NCI-H1105 (cell line): Measurements from ENCODE around the gene SPTBN4.
"Not testable (repeated sequence)": the region's sequence is repeated elsewhere in the genome, so short reads cannot be mapped to it uniquely, and the experiment has no call there.

Experiments used
- DNase-seq: peaks from one replicate; lab custom pipeline; 2025; lab: John Stamatoyannopoulos, UW

The SPTBN4 gene

DNA sequence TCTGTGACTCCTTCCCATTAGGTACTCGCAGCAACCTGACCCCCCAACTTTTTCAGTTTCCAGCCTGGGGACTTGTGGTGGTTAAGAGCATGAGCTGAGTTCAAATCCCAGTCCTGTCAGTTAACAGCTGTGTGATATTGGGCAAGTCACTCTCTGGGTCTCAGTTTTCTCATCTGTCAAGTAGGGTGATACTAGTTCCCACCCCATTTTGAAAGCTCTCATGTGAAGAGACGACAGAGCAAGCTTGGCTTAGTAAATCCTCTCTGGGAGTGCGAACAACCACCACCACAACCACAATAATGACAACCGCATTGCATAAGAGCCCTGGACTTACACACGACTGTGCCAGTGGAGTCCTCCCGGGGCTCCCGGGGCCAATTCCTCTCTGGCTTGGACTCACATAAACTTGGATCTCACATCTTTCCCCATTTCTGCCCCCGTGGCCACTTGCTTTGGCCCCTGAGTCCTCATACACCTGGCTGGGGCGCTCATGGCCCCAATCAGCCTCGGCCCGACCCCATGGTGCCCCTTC lies 1.7 kb upstream of the SPTBN4 start:
- no peak for DNase-seq

DNA sequence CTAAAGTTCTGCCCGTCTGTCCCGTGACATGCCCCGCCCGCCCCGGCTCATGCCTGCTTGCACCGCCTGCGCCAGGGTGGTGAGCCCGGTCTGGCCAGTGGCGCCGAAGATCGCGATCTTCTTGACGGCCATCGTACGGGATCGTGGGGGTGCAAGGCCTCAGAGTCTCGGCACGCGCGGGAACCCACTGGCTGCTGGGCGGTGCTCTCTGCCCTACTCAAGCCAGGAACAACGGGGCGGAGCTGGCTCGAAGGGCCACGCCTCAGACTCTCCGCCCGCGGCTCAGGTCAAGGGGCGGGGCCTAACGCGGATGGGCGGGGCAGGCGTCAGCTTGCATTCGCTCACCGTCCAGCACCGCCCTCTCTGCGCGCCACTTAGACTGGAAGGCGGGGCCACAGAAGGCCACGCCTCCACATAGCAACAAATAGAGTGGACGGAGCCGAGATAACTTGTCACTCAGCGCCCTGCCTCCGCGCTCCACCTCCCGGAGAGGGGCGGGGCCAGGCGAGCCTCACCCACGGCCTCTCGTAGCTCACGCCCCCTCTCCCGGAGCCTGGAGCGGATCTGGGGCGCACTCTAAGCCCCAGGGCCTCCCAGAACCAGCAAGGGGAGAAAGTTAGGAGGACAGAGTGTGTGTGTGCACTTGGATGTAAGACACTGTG lies 1.1 kb upstream of the SPTBN4 start, which contains the start of gene BLVRB:
Gene BLVRB (minus strand): TSS at position 189 of the 662 bp plus-strand sequence. CDS start 57 bp downstream, at position 132.
- peak; percentile 96 for DNase-seq

DNA sequence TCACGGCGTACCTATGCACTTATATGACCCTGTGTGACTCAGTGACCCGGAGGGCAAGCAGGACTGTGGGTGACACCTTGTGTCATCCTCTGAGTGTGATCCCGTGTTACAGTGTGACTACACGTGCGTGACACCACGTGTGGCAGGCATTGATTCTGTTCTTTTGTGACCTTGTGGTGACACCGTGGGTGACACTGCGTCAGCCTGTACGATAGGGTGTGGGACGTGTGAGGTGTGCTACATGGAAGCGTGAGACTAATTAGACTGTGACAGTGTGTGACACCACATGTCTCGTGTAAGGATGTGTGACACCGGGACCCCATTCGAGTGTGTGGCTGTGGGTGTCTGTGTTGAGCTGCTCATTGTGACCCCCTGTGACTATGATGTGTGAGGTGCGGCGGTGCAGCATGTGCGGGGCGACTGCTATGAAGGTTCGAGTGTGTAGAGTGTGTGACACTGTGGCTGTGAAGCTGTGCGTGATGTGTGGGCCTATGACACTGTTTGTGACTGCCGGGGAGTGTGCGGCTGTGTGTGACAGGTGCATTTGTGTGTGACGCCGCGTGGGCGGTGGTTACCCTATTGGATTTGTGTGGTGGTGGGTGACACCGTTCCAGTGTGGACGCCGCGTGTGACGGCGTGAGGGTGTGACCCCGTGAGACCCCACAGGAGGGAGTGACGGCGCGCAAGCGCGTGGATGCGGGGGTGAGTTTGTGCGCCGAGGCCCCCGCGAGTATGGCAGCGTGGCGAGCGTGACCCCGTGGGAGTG lies 399 bp upstream of the SPTBN4 start:
- DNase-seq, result no peak

DNA sequence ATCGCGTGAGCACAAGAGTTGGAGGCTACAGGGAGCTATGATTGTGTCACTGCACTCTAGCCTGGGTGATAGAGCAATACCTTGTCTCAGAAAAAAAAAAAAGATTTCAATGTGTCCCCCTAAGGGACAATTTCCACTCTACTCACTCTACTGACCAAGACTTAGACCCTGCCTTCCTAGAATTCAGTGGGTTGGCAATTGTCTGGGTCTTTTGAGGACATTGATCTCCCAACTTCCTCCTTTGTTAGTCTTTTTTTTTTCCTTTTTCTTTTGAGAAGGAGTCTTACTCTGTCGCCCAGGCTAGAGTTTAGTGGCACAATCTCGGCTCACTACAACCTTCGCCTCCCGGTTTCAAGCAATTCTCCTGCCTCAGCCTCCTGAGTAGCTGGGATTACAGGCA lies 2.2 kb downstream of the SPTBN4 start:
- no peak for DNase-seq

DNA sequence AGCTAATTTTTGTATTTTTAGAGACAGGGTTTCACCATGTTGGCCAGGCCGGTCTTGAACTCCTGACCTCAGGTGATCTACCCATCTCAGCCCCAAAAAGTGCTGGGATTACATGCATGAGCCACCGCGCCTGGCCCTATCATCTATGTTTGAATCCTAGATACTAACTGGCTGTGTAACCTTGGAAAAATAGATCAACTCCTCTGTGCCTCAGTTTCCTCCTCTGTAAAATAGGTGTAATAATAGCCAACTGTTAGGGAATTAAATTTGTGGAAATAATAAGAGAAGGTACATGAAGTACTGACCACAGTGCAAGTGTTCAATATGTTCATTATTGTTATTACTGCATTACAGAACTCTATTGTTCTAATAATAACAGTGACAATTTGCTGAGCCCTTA lies 4.3 kb downstream of the SPTBN4 start:
- no peak for DNase-seq

DNA sequence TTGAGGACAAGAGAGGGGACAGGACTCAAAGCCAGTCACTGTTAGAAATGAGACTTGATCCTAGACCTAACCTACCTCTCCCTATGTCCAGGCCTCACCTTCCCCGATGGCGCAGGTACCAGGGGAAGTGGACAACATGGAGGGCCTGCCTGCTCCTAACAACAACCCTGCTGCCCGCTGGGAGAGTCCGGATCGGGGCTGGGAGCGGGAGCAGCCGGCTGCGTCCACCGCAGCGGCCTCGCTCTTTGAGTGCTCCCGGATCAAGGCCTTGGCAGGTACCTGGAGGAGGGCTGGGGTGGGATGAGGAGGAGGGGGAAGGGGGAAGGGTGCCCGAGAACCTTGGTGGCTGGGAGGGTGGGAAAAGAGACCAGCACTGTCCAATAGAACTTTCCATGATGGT lies 5.7 kb downstream of the SPTBN4 start:
- DNase-seq, result no peak

DNA sequence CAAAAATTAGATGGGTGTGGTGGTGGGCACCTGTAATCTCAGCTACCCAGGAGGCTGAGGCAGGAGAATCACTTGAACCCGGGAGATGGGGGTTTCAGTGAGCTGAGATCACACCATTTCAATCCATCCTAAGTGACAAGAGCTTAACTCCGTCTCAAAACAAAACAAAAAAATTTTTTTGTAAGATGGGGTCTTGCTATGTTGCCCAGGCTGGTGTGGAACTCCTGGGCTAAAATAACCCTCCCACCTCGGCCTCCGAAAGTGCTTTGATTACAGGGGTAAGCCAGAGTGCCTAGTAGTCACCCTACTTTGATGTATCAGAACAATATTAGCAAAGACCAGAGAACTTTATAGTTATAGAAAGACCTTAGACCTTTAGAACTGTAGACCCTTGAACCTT lies 7.9 kb downstream of the SPTBN4 start:
- no peak for DNase-seq

DNA sequence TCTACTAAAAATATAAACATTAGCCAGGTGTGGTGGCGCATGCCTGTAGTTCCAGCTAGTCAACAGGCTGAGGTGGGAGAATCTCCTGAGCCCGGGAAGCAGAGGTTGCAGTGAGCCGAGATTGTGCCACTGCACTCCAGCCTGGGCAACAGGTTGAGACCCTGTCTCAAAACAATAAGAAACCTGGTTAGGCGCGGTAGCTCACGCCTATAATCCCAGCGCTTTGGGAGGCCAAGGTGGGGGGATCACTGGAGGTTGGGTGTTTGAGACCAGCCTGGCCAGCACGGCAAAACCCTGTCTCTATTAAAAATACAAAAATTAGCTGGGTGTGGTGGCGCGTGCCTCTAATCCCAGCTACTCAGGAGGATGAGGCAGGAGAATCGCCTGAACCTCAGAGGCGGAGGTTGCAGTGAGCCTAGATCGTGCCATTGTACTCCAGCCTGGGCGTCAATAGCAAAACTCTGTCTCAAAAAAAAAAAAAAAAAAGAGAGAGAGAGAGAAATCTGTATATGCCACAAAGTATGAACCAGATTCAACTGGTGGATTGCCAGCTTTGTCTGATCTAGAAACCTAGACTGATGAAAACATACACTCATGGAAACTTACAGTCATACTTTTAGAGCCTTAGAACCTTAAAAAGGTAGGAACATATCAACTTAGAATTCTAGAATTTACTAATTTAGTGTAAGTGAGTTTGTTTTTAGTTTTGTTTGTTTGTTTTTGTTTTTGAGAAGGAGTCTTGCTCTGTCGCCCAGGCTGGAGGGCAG lies 9.3 kb downstream of the SPTBN4 start:
- not testable (repeated sequence) for DNase-seq

DNA sequence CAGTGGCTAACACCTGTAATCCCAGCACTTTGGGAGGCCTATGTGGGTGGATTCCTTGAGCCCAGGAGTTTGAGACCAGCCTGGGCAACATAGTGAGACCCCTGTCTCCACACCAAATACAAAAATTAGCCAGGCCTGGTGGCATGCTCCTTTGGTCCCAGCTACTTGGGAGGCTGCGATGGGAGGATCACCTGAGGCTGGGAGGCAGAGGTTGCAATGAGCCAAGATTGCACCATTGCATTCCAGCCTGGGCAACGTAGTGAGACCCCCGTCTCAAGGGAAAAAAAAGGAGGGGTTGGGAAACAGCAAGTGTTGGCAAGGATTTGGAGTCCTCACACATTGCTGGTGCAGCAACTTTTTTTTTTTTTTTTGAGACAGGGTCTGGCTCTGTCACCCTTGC lies 19.2 kb downstream of the SPTBN4 start:
- DNase-seq, result no peak

DNA sequence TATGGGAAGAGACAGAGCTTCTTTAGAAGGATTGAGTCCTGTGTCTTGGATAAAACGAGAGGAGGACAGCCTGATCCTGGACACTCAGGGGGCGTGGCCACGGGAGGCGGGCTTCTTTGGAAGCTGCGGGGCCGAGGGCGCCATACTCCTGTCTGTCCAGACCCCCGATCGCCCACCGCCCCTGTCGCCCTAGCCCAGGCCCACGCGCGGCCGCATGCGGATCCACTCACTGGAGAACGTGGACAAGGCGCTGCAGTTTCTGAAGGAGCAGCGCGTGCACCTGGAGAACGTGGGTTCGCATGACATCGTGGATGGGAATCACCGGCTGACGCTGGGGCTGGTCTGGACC lies 23.1 kb downstream of the SPTBN4 start:
- no peak for DNase-seq

DNA sequence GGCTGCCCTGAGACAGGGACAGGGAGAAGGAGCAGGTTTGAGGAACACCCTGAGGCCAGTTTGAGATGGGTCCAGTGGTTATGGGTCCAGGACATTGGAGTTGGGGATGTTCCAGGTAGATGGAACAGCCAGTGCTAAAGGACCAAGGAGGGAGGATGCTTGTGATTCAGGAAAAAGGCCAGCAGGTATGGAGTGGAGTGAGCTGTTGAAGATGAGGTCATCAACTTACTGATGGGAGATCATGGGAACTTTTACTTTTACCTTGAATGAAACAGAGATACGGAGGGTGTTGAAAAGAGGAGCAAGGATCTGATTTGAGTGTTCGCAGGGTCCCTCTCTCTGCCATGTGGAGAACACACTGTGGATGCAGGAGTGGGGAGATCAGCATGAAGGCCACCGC lies 25.5 kb downstream of the SPTBN4 start:
- no peak for DNase-seq

DNA sequence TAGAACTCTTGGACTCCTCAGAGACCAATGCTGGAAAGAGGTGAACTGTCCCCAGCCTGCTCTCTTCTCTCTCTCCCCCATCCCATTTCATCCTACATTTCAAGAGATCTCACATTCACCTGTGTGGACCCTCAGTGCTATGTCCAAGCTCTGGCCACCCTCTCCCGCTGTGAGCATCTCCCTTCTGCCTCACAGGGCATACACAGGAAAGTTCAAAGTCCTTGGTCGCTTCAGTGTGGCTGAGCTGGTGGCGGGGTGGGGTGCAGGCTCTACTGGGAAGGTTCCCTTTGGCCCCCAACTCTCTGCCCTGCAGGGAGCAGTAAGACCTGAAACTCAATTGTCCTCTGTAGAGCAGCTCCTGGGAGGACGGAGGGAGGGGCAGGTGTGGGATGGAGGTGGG lies 27.0 kb downstream of the SPTBN4 start:
- DNase-seq, result no peak

DNA sequence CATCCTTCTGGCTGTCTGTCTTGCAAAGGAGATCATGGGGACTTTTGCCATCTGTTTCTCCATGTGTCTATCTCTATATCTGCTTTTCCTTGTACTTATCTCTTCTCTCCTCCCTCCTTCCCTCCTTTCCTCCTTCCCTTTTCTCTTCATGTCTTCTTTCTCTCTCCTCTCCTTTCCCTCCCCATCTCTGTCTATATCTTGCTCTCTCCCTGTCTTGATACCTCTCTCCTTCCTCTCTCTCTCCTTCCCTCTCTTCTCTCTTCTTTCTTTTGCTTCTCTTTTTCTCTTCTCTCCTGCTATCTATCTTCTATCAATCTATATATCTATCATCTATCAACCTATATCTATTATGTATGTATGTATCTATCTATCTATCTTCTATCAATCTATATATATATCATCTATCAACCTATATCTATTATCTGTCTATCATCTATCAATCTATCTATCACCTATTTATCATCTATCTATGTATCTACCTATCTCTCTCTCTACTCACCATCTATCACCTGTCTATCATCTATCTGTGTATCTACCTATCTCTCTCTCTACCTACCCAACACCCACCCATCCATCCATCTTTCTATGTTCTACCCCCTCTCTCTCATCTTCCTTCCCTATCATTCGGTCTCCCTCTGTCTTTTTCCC lies 27.5 kb downstream of the SPTBN4 start:
- DNase-seq, result no peak

DNA sequence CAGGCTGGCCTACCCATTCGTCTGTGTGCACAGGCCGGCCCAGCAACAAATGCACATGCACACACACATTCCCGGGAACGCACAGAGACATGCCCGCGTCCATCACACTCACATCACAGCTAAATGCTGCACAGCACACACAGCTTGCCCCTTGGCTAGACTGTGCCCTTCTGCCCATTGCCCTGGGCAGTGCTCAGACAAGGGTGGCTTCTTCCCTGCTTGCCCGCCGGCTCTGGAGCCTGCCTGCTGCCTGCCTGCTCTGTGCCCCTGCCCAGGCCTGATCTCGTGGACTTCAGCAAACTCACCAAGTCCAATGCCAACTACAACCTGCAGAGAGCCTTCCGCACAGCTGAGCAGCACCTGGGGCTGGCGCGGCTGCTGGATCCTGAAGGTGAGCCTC lies 30.4 kb downstream of the SPTBN4 start:
- DNase-seq, result no peak

DNA sequence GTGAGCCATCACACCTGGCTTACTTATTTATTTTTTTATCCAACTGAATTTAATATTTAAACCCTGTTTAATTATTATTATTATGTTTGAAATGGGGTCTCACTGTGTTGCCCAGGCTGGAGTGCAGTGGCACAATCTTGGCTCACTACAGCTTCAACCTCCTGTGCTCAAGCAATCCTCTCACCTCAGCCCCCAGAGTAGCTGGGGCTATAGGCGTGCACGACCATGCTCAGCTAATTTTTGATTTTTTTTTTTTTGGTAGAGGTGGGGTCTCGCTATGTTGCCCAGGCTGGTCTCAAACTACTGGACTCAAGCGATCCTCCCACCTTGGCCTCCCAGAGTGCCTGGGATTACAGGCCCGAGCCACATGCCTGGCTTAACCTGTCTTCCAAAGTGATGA lies 32.5 kb downstream of the SPTBN4 start:
- DNase-seq, result no peak

DNA sequence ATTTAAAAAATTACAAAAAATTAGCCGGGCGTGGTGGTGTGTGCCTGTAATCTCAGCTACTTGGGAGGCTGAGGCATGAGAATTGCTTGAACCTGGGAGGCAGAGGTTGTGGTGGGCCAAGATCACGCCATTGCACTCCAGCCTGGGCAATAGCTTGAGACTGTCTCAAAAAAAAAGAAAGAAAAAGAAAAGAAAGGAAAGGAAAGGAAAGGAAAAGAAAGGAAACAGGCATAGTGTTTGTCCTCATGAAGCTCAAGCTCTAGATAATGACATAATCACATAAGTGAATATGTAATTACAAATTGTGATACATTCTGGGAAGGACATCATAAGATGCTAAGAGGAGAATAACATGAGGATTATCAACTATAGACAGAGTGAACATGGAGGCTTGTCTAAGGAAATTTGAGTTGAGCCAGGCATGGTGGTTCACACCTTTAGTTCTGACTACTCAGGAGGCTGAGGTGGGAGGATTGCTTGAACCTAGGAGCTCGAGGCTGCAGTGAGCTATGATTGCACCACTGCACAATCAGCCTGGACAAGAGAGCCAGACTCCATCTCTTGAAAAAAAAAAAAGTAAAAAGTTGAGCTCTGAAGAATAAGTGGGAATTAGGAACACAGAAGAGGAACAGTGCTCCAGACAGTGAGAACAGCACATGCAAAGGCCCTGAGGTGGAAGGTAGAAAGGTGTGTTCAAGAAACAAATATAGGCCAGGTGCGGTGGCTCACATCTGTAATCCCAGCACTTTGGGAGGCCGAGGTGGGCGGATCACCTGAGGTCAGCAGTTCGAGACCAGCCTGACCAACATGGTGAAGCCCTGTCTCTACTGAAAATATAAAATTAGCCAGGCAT lies 34.1 kb downstream of the SPTBN4 start:
- not testable (repeated sequence) for DNase-seq

DNA sequence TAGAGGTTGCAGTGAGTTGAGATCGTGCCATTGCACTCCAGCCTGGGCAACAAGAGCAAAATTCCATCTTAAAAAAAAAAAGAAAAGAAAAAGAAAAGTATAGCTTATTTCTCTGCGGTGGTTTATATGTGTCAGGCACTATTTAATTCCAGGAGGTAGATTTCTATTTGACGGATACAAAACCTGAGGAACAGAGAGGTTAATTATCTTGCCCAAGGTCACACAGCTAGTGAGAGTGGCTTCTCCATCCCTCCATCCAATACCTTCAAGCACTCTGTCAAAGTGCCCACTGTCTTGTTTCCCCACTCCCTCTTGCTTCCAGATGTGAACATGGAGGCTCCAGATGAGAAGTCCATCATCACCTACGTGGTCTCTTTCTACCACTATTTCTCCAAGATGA lies 34.8 kb downstream of the SPTBN4 start:
- DNase-seq, result no peak

DNA sequence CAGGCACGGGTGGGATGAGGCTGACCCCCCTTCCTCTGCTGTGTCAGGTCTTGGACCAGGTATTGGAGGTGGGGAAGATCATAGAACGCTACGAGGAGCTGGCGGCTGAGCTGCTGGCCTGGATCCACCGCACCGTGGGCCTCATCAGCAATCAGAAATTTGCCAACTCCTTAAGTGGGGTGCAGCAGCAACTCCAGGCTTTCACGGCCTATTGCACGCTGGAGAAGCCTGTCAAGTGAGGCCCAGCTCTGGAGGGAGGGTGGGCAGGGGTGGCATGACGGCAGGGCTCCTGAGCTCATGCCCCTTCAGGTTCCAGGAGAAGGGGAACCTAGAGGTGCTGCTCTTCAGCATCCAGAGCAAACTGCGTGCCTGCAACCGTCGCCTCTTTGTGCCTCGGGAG lies 35.3 kb downstream of the SPTBN4 start:
- DNase-seq, result no peak

DNA sequence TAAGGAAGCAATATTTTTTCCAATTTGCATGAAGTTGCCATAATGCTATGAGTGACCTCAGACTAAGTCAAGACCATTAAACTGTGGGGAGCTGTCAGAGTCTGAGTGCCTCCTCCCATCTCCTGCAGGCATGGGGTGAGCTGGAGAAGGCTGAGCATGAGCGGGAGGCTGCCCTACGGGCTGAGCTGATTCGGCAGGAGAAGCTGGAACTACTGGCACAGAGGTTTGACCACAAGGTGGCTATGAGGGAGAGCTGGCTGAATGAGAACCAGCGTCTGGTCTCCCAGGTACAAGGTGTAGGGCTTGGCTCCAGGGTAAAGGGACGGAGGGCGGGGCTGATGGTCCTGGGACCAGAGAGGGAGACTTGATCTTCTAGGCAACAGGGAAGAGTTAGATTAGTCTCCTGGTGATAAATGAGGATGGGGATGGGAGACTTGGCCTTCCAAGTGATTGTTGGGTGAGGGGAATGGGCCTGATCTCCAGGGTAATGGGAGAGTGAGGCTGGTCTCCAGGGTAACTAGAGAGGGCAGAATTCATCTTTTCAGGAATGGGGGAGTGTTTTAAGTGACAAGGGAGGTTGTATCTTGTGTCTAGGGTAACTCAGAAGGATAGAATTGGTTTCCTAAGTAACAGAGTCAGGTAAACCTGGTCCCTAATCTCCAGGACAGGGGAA lies 36.0 kb downstream of the SPTBN4 start:
- no peak for DNase-seq

DNA sequence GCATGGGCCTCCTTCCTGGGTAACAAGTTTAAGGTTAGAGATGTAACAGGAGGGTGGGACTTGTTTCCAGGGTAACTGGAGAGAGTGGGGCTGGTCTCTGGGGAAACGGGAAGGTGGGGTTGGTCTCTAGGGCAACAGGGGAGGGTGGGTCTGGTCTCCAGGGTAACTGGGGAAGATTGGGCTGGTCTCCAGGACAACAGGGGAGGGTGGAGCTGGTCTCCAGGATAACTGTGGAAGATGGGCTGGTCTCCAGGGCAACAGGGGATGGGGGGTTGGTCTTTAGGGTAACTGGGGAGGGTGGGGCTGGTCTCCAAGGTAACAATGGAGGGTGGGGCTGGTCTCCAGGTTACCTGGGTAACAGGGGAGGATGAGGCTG lies 36.5 kb downstream of the SPTBN4 start:
- DNase-seq, result peak; percentile 22

DNA sequence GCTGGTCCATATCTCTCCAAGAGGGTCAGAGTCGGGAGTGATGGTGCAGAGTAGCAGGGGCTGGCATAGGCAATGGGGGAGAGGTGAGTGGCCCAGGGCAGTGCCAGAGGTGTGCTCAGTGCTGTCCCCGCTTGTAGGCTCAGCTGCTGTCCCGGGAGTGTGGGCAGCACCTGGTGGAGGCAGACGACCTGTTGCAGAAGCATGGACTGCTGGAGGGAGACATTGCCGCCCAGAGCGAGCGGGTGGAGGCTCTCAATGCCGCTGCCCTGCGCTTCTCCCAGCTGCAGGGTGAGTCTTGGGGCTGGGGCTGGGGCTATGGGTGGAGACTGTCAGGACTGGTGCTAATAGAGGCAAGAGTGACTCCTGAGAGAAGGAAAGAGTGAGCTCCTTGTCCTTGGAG lies 39.3 kb downstream of the SPTBN4 start:
- no peak for DNase-seq
